Measurements from ENCODE around the gene TGFB2. TPM values are rescaled to one million over a fixed set of nuclear protein-coding genes. Genes with fewer than 3 reads are reported as not detected.

Gene TGFB2
- total and polyA plus RNA-seq, 8 donors, result 0.35 to 13.6 (median 2.3) TPM; not detected in 1

- H3K27me3 ChIP-seq, result no peaks in the 10 kb centered on the region
- intact Hi-C loops (cut with DNase I; ENCODE audit: low total_unique reads), result no loop called here
- no peak for TF ChIP-seq CTCF (IDR thresholded peaks at IDR 0.05)
- TF ChIP-seq POLR2AphosphoS5 (IDR thresholded peaks at IDR 0.05), result no peak
- TF ChIP-seq POLR2A (IDR thresholded peaks at IDR 0.05), result no peak
- TF ChIP-seq EP300 (IDR thresholded peaks at IDR 0.05), result no peak
- H3K4me1 ChIP-seq, result peaks cover 0 to 18% (median 8%) of the 10 kb centered on the region in 4 donors
- peak overlapping the region in 3 of 5 donors; percentile 25 to 37 (median 34) for H3K27ac ChIP-seq
- WGBS, 5 donors, result 52 to 81% (median 60%) methylated on average over 8 of the region's 8 CpGs
- DNase-seq, result peak in 1 of 2 donors; percentile 78
- H3K36me3 ChIP-seq, result peaks cover 0 to 5% (median 0%) of the 10 kb centered on the region in 4 donors
- H3K9me3 ChIP-seq, result no peaks in the 10 kb centered on the region
- no peak overlapping the region for H3K4me3 ChIP-seq
These were observed 57.1 kb downstream of the TGFB2 start for GRCh38 chr1:218401998-218402785.

GRCh38 chr1:218402786-218403120 lies 57.6 kb downstream of the TGFB2 start:
- no peak overlapping the region for H3K4me3 ChIP-seq
- H3K27me3 ChIP-seq, result no peaks in the 10 kb centered on the region
- H3K36me3 ChIP-seq, result peaks cover 0 to 5% (median 0%) of the 10 kb centered on the region in 4 donors
- 64 to 80% (median 71%) methylated on average over 6 to 7 of the region's 7 CpGs for WGBS, 5 donors
- intact Hi-C loops (cut with DNase I; ENCODE audit: low total_unique reads), result no loop called here
- peak in 1 of 2 donors; percentile 54 for DNase-seq
- H3K4me1 ChIP-seq, result peaks cover 0 to 18% (median 8%) of the 10 kb centered on the region in 4 donors
- TF ChIP-seq CTCF (IDR thresholded peaks at IDR 0.05), result no peak
- no peaks in the 10 kb centered on the region for H3K9me3 ChIP-seq
- H3K27ac ChIP-seq, result peak overlapping the region in 2 of 5 donors; percentile 12 to 34

GRCh38 chr1:218403300-218403699 lies 58.2 kb downstream of the TGFB2 start:
- H3K4me1 ChIP-seq, result peaks cover 0 to 18% (median 8%) of the 10 kb centered on the region in 4 donors
- TF ChIP-seq POLR2AphosphoS5 (IDR thresholded peaks at IDR 0.05) (no peak), CTCF (IDR thresholded peaks at IDR 0.05) (no peak), POLR2A (IDR thresholded peaks at IDR 0.05) (no peak), EP300 (IDR thresholded peaks at IDR 0.05) (no peak)
- 72 to 90% (median 83%) methylated on average over 7 of the region's 7 CpGs for WGBS, 5 donors
- no peaks in the 10 kb centered on the region for H3K9me3 ChIP-seq
- DNase-seq, result no peak
- H3K27me3 ChIP-seq, result no peaks in the 10 kb centered on the region
- H3K4me3 ChIP-seq, result no peak overlapping the region
- H3K36me3 ChIP-seq, result peaks cover 0 to 5% (median 0%) of the 10 kb centered on the region in 4 donors
- peak overlapping the region in 1 of 5 donors; percentile 34 for H3K27ac ChIP-seq
- intact Hi-C loops (cut with DNase I; ENCODE audit: low total_unique reads), result no loop called here

- Histone ChIP-seq H3K4me3 (no peak overlapping the region), H3K36me3 (peaks cover 0 to 12% (median 0%) of the 10 kb centered on the region in 4 donors), H3K9me3 (no peaks in the 10 kb centered on the region), H3K27ac (no peak overlapping the region), H3K27me3 (no peaks in the 10 kb centered on the region), H3K4me1 (peaks cover 0 to 9% (median 3%) of the 10 kb centered on the region in 4 donors)
- intact Hi-C loops (cut with DNase I; ENCODE audit: low total_unique reads), result no loop called here
- WGBS, 5 donors, result 72 to 93% (median 85%) methylated on average over 1 of the region's 1 CpG
- DNase-seq, result no peak
- no peak for TF ChIP-seq CTCF (IDR thresholded peaks at IDR 0.05)
- TF ChIP-seq POLR2AphosphoS5 (IDR thresholded peaks at IDR 0.05), result no peak
- no peak for TF ChIP-seq POLR2A (IDR thresholded peaks at IDR 0.05)
- TF ChIP-seq EP300 (IDR thresholded peaks at IDR 0.05), result no peak
These were observed 62.5 kb downstream of the TGFB2 start for GRCh38 chr1:218407630-218408029.

Measured in stomach (tissue), 9 donors.